Kidney epithelial cell (primary cell): ENCODE measurements around the gene DCTN4. TPM values are rescaled to one million over a fixed set of nuclear protein-coding genes. Genes with fewer than 3 reads are reported as not detected.
A peak's percentile ranks its signal among the peaks of the same experiment; 100 is the strongest.

Source experiments
- DNase-seq: peaks from one replicate; pipeline ENCODE4 v3.0.0-alpha.2; 2010; ENCODE audit warnings: low read depth
- H3K27me3 ChIP-seq: 2 replicates; pipeline ENCODE4 v1.6.0; 2011; ENCODE audit warnings: low read length; ENCODE audit not compliant: control insufficient read depth, insufficient read depth
- H3K36me3 ChIP-seq: 2 replicates; pipeline ENCODE4 v1.5.1; 2011; ENCODE audit warnings: low read length; ENCODE audit not compliant: control insufficient read depth, insufficient read depth
- H3K4me3 ChIP-seq: 2 replicates; pipeline ENCODE4 v1.5.1; 2011; ENCODE audit warnings: low read depth, mild to moderate bottlenecking, control low read depth, low read length
- total RNA-seq: library from RNA; depleted of rRNA; stranded (reverse); fragments of >200 nt; gene quantifications from 2 replicates; pipeline ENCODE4 v1.2.3, GENCODE V29; 2015
- TF ChIP-seq, protein P1 (sequence below): IDR thresholded peaks from 2 replicates; pipeline ENCODE4 v1.5.1; 2011; ENCODE audit warnings: mild to moderate bottlenecking, moderate library complexity, low read length, control low read depth, inconsistent platforms; ENCODE audit not compliant: insufficient read depth, poor library complexity, severe bottlenecking

DCTN4 gene
- total RNA-seq, 1 donor from 2014 or later: 54.0 TPM

DNA sequence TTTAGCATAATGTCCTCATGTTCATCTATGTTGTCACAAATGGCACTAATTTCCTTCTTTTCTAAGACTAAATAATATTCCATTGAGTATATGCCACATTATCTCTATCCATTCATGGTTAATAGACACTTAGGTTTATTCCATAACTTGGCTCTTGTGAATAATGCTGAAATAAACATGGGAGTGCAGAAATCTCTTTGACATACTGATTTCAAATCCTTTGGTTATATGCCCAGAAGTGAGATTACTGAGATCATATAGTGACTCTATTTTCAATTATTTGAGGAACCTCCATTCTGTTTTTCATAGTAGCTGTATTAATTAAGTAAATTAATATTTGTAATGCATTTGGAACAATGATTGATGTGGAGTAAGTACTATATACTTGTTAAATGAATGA, 32.7 kb upstream of the DCTN4 start:
- H3K27me3 ChIP-seq: no peaks in the 10 kb centered on the region
- no peak overlapping the region for H3K4me3 ChIP-seq
- no peak for DNase-seq
- H3K36me3 ChIP-seq: peaks cover 4% of the 10 kb centered on the region
- TF ChIP-seq, protein P1, sequence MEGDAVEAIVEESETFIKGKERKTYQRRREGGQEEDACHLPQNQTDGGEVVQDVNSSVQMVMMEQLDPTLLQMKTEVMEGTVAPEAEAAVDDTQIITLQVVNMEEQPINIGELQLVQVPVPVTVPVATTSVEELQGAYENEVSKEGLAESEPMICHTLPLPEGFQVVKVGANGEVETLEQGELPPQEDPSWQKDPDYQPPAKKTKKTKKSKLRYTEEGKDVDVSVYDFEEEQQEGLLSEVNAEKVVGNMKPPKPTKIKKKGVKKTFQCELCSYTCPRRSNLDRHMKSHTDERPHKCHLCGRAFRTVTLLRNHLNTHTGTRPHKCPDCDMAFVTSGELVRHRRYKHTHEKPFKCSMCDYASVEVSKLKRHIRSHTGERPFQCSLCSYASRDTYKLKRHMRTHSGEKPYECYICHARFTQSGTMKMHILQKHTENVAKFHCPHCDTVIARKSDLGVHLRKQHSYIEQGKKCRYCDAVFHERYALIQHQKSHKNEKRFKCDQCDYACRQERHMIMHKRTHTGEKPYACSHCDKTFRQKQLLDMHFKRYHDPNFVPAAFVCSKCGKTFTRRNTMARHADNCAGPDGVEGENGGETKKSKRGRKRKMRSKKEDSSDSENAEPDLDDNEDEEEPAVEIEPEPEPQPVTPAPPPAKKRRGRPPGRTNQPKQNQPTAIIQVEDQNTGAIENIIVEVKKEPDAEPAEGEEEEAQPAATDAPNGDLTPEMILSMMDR: no peak

DNA sequence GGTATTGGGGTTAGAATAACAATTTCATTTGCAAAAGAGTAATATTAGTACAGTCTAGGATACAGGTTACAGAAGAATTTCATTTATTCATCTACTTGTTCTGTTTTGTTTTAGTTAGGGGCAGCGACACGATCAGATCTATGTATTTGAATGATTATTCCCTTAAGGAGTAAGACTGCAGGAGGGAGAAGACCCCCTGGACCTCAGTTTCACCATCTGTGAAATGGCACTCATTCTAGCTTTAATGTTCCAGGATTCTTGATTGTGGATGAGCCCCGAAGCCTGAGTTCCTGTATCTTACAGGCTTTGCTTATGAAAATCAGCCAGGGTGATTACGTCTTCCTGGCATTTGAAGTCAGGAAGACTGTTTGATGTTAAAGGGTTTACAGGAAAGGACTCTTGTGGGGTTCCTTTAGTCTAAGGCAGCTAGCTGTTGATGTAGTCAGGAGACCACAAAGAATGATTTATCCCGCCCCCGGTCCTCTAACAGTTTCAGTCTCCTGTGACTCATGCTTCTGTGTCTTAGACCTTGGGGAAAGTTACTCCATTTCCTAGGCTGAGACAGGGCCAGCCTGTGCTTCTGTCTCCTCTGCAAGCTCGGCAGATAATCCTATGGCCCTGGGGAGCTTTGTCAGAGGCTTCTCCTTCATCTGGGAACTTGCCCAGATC, 31.3 kb upstream of the DCTN4 start:
- H3K4me3 ChIP-seq: no peak overlapping the region
- no peaks in the 10 kb centered on the region for H3K27me3 ChIP-seq
- TF ChIP-seq, protein P1: no peak
- peak; percentile 94 for DNase-seq
- H3K36me3 ChIP-seq: no peaks in the 10 kb centered on the region

DNA sequence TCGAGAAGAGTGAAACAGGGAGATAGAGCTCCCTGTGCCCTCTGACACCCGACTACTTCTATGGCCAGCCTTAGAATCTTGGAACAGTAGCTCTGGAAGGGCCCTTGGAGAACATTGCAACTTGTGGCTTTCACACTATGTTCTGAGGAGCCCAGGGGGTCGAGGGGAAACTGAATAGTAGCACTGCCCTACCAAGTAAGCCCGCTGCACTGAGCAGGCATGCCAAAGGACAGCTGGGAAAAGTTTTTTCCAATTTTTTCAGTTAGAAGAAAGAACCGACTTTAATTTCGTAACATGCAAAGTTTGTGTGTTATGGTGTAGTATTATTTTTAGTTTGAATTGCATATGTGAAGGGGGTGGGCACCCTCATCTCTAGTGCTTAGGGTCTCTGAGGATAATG, 30.6 kb upstream of the DCTN4 start:
- Histone ChIP-seq H3K36me3 (no peaks in the 10 kb centered on the region), H3K27me3 (no peaks in the 10 kb centered on the region), H3K4me3 (no peak overlapping the region)
- DNase-seq: no peak
- TF ChIP-seq, protein P1: no peak

DNA sequence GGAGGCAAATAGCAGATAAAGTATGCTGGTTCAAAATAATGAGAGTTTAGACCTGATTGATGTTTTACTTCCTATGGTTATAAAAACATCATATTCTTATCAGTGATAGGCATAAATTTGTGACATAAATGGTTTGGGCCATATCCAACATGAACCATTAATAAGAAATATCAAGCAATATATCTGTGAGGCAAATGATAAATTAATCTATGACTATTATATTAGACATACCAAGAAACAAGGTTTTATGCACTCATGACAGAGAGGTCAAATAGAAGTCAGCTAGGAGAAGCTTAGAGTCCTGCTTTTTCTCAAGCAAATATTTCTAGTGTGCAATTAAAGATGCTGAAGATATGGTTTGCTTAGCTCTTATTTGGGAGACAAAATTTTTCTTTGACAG, 30.2 kb upstream of the DCTN4 start:
- TF ChIP-seq, protein P1: no peak
- no peak for DNase-seq
- H3K27me3 ChIP-seq: no peaks in the 10 kb centered on the region
- no peak overlapping the region for H3K4me3 ChIP-seq
- no peaks in the 10 kb centered on the region for H3K36me3 ChIP-seq

DNA sequence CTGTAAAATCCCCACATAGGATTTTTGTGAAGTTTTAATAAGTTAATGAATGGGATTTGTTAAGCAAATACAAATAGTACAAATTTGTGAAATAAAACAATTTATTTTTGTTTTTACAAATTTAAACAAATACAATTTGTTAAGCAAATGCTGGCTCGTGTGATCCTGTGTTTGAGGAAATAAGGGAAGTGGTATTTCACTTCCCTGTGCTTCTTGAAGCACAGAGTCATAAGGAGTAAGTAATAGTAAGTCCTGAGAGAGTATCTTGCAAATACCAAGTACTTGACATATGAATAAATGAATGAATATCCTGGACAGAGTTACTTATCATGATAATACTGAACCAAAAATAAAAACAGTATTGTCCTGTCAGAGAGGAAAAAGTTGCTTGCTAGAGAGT, 28.8 kb upstream of the DCTN4 start:
- TF ChIP-seq, protein P1: no peak
- Histone ChIP-seq H3K4me3 (no peak overlapping the region), H3K27me3 (no peaks in the 10 kb centered on the region), H3K36me3 (no peaks in the 10 kb centered on the region)
- DNase-seq: no peak

DNA sequence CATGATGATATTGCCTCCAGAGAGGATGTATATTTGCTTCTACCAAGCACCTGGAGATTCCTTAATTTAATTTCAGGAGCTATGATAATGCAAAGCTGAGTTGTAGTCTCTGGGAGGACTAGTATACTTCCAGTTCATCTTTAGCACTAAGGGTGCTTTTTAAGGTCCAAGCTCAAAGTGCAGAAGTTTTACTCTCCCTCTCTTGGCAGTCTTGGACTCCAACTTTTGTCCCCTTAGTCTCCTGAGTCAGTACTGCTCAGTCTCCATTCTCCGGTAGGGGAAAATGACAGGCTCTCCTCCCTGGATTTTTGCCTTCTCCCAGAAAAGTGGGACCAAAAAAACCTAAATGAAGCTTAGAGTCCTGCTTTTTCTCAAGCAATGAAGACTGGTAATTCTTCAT, 28.1 kb upstream of the DCTN4 start:
- H3K4me3 ChIP-seq: no peak overlapping the region
- no peaks in the 10 kb centered on the region for H3K27me3 ChIP-seq
- H3K36me3 ChIP-seq: no peaks in the 10 kb centered on the region
- TF ChIP-seq, protein P1: no peak
- no peak for DNase-seq
